T1000 (cell line): Measurements from ENCODE around the gene HS1BP3.
A peak's percentile ranks its signal among the peaks of the same experiment; 100 is the strongest.

Source experiments
- DNase-seq: peaks from one replicate; lab custom pipeline; 2025; ENCODE audit warnings: mixed read lengths; lab: John Stamatoyannopoulos, UW

HS1BP3 gene

DNA sequence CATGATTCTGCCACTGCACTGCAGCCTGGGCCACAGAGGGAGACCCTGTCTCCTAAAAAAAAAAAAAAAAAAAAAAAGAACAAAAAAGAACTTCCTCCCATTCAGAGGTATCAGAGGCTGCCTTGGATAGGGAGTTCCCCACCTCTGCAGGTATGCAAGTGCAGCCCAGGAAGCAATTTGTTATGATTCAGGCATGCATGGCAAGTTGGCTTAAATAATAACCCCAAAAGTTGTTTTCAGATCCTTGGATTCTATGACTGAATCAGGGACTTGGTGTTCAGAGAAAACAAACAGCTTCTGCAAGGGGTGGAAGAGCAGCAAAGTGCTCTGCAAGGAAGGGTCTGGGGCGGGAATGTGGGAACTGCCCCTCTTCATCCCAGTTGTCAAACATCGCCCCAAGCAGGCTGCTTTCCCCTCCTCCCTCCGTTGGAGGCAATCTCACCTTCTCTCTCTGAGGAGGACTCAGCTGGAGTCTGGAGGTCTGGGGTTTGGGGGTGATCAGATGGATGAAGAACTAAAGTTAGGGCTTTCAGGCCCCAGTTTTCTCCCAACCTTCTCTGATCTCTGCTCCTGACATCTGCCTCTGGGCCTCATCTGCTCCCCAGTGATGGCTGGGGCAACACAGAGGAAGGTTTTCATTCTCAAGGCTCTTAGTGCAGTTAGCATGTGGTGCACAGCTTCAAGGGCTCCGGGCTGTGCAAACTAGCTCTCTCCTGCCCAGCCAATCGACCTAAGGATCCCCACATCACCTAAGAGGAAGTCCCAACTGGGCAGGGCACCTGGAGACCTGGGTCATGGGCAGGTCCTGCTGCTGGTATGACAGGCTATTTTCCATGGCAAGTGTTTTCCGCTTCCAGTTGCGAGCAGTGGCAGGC lies 12.5 kb upstream of the HS1BP3 start:
- DNase-seq, result no peak

GRCh38 chr2:20662308-20662937 lies 11.5 kb upstream of the HS1BP3 start:
- DNase-seq, result no peak

GRCh38 chr2:20661421-20662307 lies 10.8 kb upstream of the HS1BP3 start:
- DNase-seq, result peak; percentile 67

- DNase-seq, result no peak
Measured at GRCh38 chr2:20660506-20661420, 9.9 kb upstream of the HS1BP3 start.

DNA sequence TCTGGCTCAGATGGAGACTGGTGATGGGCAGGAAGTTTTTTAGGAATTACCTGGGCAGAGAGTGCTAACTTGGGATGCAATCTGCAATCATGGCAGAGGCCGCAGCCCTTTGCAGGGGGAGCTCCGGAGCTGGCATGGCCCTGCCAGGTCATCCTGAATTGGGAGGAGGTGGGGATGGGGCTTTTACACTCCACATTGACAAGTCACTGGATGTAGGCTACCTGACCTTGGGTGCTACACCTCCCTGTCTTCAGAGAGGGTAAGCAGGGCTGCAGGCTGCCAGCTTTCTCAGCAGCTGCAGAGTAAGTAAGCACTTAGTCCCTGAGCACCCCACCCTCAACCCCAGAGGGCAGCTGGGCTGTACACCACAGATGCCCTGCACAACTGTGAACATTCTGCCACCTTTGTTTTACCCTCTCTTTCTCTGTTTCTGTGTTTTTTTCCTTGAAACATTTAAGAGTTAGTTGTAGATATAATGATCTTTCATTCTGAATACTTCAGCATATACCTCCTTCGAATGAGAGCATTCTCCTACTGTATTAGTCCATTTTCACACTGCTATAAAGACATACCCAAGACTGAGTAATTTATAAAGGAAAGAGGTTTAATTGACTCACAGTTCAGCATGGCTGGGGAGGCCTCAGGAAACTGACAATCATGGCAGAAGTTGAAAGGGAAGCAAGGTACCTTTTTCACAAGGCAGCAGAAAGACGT lies 6.8 kb upstream of the HS1BP3 start:
- DNase-seq, result no peak

DNA sequence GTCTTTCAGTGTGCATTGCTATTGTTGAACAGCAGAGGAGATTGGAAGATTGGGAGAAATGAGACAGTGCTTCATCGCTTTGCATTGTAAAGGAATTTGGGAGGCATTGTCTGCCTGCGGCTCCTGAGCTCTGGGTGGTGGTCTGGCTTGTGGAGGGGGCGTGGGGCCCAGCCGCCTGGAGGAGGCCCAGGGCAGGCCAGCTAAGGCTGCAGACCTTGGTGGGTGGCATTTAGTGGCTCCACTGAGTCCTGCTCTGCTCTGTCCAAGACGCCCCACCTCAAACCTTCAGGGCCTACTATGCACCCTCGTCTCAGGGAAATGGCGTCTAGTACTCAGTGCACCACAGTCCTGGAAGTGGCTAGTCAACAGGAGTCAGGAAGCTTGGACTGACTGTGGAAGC lies 5.7 kb upstream of the HS1BP3 start:
- DNase-seq, result no peak

DNA sequence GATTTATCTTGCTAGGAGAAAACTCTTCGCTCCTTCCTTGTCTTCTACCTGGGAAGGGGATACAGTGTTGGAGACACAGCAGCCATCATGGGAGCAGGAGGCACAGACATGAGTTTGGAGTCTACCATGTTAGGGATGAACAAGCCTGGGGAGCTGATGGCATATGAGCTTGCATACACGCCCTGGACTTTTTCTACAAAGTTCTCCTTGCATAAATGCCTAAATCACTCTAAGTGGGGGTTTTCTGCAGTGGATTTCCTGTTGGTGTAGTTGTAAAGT lies 3.6 kb upstream of the HS1BP3 start:
- DNase-seq, result no peak

- no peak for DNase-seq
Measured at GRCh38 chr2:20653695-20654534, 3.0 kb upstream of the HS1BP3 start.

GRCh38 chr2:20652673-20653575 lies 2.0 kb upstream of the HS1BP3 start:
- no peak for DNase-seq

DNA sequence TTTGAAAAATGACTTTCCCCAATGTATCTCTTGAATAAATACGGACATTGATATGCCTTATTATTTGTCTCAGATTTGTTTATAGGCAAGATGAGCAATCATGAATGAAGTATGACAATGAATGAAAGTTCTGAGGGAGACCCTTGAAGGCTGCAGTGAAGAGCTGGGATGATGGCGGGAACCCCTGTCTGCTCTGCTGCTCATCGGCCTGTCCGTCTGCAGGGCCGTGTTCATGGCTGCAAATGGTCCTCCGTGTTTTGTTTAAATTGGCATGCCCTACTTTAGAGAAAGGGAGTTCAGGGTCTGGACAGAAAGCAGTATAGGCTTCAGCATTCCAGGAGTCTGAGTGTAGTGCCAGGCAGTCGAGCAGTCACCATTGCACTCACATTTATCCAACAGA lies 1.2 kb upstream of the HS1BP3 start:
- no peak for DNase-seq

- DNase-seq, result no peak
Measured at GRCh38 chr2:20651731-20652099, 817 bp upstream of the HS1BP3 start.

DNA sequence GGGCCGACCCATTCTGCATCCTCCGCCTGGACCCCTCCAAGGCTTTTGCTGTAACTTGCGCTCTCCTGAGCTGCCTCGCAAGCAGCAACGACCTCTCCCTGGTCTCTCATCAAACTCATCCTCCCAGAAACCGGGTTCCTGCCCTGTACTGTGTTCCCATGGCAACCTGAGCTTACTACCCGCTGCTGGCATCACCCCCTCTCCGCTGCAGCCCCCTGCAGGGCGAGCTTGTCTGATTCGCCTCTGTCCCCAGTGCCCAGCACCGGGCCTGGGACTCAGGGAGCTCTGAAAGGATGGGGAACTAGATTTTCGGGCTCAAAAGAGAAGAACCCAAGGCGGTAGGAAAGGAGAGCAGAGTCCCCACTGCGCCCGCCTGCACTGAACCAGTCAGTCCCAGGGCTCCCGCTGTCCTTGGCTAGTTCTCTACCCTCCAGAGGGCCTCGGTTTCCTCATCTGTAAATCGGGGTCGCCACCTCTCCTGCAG lies 463 bp downstream of the HS1BP3 start:
- no peak for DNase-seq

- no peak for DNase-seq
Measured at GRCh38 chr2:20649976-20650375, 922 bp downstream of the HS1BP3 start.

- no peak for DNase-seq
Measured at GRCh38 chr2:20649576-20649975, 1.3 kb downstream of the HS1BP3 start.

GRCh38 chr2:20648831-20649230 lies 2.1 kb downstream of the HS1BP3 start:
- no peak for DNase-seq

DNA sequence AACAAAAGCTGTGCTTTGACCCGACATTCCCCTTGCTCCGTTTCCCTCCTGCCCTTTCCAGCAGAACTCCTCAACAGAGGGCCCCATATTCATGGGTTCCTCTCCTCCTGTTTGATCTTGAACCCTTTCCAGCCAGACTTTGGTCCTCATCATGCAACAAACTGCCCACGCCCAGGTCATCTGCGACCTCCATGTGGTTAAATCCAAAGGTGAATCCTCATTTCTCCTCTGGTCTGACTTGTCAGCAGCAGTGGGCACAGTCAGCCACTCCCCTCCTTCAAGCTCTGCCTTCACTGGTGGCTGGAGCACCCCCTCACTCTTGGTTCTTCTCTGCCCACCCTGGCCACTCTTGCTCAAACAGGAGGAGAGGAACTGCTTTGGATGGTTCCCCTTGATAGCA lies 2.7 kb downstream of the HS1BP3 start:
- DNase-seq, result no peak

DNA sequence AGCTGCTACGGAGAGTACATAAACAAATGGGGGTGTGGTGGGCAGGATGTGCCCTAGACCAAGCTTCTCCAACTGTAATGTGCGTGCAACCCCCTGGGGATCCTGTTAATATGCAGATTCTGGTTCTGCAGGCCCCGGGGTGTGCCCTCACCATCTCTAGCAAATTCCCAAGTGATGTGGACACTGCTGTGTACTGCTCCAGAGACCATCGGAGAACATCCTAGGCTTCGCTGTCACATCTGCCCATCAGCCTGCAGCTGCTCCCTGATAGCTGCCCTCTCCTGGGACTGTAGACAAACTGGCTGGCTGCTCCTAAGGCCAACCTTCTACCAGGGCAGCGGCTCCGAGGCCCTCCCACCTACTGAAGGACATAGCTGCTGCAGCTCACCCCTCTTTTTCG lies 3.2 kb downstream of the HS1BP3 start:
- DNase-seq, result no peak

DNA sequence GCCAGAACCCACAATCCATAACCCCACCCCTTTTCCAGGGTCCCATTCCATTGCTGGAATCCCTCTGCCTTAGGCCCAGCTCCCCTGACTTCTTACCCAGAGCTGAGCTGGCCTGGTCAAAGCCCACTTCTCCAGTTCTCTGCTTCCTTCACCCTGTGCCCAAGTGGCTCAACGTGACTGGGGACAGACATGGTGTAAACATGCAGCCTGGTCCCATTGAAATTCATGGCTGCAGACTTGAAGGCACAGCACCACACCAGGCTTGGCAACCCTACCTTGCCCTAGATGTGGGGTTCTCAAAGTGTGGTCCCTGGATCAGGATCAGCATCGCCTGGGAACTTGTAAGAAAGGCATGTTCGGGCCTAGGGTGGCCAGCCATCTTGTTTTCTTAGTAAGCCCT lies 3.7 kb downstream of the HS1BP3 start:
- no peak for DNase-seq

DNA sequence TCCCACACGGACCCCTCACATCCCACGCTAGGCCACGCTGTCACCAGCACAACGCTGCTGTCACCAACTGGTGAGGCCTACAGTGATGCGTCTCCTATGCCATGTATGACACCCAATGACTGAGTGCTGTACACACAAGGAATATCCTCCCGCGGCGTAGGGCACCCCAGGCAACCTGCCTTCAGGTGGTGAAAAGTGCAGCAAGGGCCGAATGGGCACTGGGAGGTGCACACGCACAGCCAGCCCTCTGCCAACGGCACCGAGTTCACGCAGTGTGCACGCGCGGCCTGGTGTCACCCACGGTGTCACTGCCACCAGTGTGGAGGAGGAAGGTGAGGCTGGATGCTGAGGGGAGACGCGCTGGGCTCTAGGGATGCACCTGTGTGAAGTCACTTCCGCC lies 4.5 kb downstream of the HS1BP3 start:
- no peak for DNase-seq
